K562 (cell line): Measurements from ENCODE around the gene NT5DC1. TPM values are rescaled to one million over a fixed set of nuclear protein-coding genes. Genes with fewer than 3 reads are reported as not detected.

Experiments used
- CAMTA2 ChIP-seq: fragments of 250-450 bp; sonication (Bioruptor Pico); conservative IDR thresholded peaks from 2 replicates; pipeline ENCODE4 v1.5.1; 2022
- CBX3 ChIP-seq, 2 experiments: IDR thresholded peaks; 1 replicate in 1 of 2; 2 replicates in 1 of 2; pipeline ENCODE4 v1.6.1; 2012; ENCODE audit warnings: inconsistent platforms in 2 of 2, low read length in 2 of 2, borderline replicate concordance in 1 of 2, control low read depth in 1 of 2
- CXXC5 ChIP-seq: fragments of 250-450 bp; sonication (Bioruptor Pico); IDR thresholded peaks from 2 replicates; pipeline ENCODE4 v1.8.0; 2022; ENCODE audit warnings: inconsistent platforms, mild to moderate bottlenecking, moderate library complexity
- E2F8 ChIP-seq: fragments of 450-650 bp; IDR thresholded peaks from 2 replicates; pipeline ENCODE4 v1.7.1; 2018; ENCODE audit warnings: mild to moderate bottlenecking, low read depth; ENCODE audit not compliant: partially characterized antibody
- ELK1 ChIP-seq: sonication (generic); formaldehyde crosslinking; IDR thresholded peaks from 2 replicates; pipeline ENCODE4 v1.8.1; 2022; ENCODE audit warnings: missing genetic modification reagents
- FOSL1 ChIP-seq: fragments of 200-800 bp; sonication (Bioruptor generic); conservative IDR thresholded peaks from 2 replicates; pipeline ENCODE4 v1.6.1; 2016; ENCODE audit warnings: missing genetic modification characterization, missing compliant biosample characterization
- NUFIP1 ChIP-seq: fragments of 450-650 bp; IDR thresholded peaks from 2 replicates; pipeline ENCODE4 v1.6.1; 2018; ENCODE audit not compliant: partially characterized antibody
- PHB2 ChIP-seq: fragments of 450-650 bp; IDR thresholded peaks from 2 replicates; pipeline ENCODE4 v1.6.1; 2017; ENCODE audit warnings: low read depth
- PTTG1 ChIP-seq: fragments of 450-650 bp; IDR thresholded peaks from 2 replicates; pipeline ENCODE4 v1.6.1; 2016; ENCODE audit warnings: low read depth, mild to moderate bottlenecking, missing genetic modification characterization, missing compliant biosample characterization
- RBBP5 ChIP-seq: fragments of 200-600 bp; sonication (generic); IDR thresholded peaks from 2 replicates; pipeline ENCODE4 v1.6.1; 2012; ENCODE audit warnings: borderline replicate concordance, mild to moderate bottlenecking, low read length, control low read depth, inconsistent platforms; ENCODE audit not compliant: insufficient read depth, poor library complexity, severe bottlenecking
- SAFB2 ChIP-seq: fragments of 200-400 bp; formaldehyde crosslinking; IDR thresholded peaks from 2 replicates; pipeline ENCODE4 v1.6.1; 2018; ENCODE audit warnings: borderline replicate concordance, low read length, low read depth, moderate library complexity; ENCODE audit not compliant: severe bottlenecking
- TAF15 ChIP-seq: fragments of 200-400 bp; formaldehyde crosslinking; IDR thresholded peaks from 2 replicates; pipeline ENCODE4 v1.6.1; 2017; ENCODE audit warnings: mild to moderate bottlenecking, low read depth, low read length, moderate library complexity
- THRAP3 ChIP-seq: fragments of 450-650 bp; IDR thresholded peaks from 2 replicates; pipeline ENCODE4 v1.6.1; 2016; ENCODE audit warnings: mild to moderate bottlenecking, inconsistent platforms, borderline replicate concordance
- ZNF584 ChIP-seq: fragments of 200-800 bp; sonication (Bioruptor generic); IDR thresholded peaks from 2 replicates; pipeline ENCODE4 v1.6.1; 2016; ENCODE audit warnings: low read depth, mild to moderate bottlenecking, missing genetic modification characterization, missing compliant biosample characterization
- ZNF699 ChIP-seq: fragments of 250-450 bp; sonication (Bioruptor Pico); IDR thresholded peaks from 2 replicates; pipeline ENCODE4 v1.8.0; 2021; ENCODE audit warnings: mild to moderate bottlenecking, moderate library complexity; ENCODE audit not compliant: insufficient replicate concordance
- polyA plus RNA-seq, 8 experiments: library from polyadenylated mRNA; depleted of rRNA in 4 of 8; stranded (reverse) in 5 of 8; unstranded in 3 of 8; fragments of >200 nt; fragmentation: Nextera tagmentation in 2 of 8; fragmentation: Illumina TruSeq in 1 of 8; extraction: Ambion mirVana in 2 of 8; extraction: Trizol in 1 of 8; gene quantifications; 2 replicates each; pipeline versions ENCODE4 v1.2.1 to v1.2.3, GENCODE V29; 2011 to 2014; ENCODE audit warnings: inconsistent platforms in 1 of 8, missing spikeins in 1 of 8
- total RNA-seq, 7 experiments: library from RNA; depleted of rRNA in 6 of 7; stranded (reverse); fragments of >200 nt in 6 of 7; fragmentation: Illumina TruSeq in 2 of 7; extraction: Trizol in 2 of 7; gene quantifications; 2 replicates each; pipeline versions ENCODE4 v1.2.1 to v1.2.3, GENCODE V29; 2011 to 2021; ENCODE audit warnings: low replicate concordance in 1 of 7
- TF ChIP-seq, protein P1 (sequence below): fragments of 250-450 bp; sonication (Bioruptor Pico); IDR thresholded peaks from 2 replicates; pipeline ENCODE4 v1.5.0; 2020; ENCODE audit warnings: mild to moderate bottlenecking, borderline replicate concordance
- TF ChIP-seq, protein P2 (sequence below): fragments of 450-650 bp; formaldehyde crosslinking; IDR thresholded peaks from 2 replicates; pipeline ENCODE4 v1.4.0; 2022; ENCODE audit warnings: missing genetic modification characterization

NT5DC1 gene
- total and polyA plus RNA-seq, 9 of the 15 experiments (the other 6 are each of a cell fraction or from before 2014, with no cell fraction given), result 4.9 to 28.5 (median 16.3) TPM

DNA sequence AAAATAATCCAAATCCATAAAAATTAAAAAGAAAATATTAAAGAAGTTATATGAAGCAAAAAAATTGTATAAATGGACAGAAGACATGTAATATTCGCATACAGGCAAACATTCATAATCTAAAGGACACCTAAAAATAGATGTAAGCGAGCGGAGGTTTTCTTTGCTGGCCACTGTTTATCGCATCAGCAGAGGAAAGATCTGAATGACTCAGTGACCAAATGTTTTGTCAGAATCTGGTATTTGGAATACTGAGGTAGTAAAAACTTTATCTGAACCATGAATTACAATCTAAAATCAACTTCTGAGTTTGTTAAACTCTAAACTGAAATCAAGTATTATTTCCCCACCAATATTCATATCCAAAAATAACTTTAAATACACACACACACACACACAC lies 145.4 kb downstream of the NT5DC1 start (continued):
- TF ChIP-seq CBX3 (IDR thresholded peaks at IDR 0.05; ENCODE audit: borderline replicate concordance in 1 of 2, low read length in 2 of 2) (no peak), CXXC5 (CRISPR knock-in tag) (no peak), CAMTA2 (CRISPR knock-in tag) (no peak), ZNF584 (CRISPR knock-in tag) (no peak), PHB2 (no peak), SAFB2 (no peak), NUFIP1 (no peak), ELK1 (CRISPR knock-in tag) (no peak), FOSL1 (tag) (peak; percentile 82), THRAP3 (no peak), E2F8 (no peak), RBBP5 (no peak), PTTG1 (tag) (no peak), TAF15 (no peak), ZNF699 (no peak)
- TF ChIP-seq, protein P1, sequence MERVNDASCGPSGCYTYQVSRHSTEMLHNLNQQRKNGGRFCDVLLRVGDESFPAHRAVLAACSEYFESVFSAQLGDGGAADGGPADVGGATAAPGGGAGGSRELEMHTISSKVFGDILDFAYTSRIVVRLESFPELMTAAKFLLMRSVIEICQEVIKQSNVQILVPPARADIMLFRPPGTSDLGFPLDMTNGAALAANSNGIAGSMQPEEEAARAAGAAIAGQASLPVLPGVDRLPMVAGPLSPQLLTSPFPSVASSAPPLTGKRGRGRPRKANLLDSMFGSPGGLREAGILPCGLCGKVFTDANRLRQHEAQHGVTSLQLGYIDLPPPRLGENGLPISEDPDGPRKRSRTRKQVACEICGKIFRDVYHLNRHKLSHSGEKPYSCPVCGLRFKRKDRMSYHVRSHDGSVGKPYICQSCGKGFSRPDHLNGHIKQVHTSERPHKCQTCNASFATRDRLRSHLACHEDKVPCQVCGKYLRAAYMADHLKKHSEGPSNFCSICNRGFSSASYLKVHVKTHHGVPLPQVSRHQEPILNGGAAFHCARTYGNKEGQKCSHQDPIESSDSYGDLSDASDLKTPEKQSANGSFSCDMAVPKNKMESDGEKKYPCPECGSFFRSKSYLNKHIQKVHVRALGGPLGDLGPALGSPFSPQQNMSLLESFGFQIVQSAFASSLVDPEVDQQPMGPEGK (CRISPR knock-in tag), result no peak
- TF ChIP-seq, protein P2, sequence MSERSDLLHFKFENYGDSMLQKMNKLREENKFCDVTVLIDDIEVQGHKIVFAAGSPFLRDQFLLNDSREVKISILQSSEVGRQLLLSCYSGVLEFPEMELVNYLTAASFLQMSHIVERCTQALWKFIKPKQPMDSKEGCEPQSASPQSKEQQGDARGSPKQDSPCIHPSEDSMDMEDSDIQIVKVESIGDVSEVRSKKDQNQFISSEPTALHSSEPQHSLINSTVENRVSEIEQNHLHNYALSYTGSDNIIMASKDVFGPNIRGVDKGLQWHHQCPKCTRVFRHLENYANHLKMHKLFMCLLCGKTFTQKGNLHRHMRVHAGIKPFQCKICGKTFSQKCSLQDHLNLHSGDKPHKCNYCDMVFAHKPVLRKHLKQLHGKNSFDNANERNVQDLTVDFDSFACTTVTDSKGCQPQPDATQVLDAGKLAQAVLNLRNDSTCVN, result no peak
